Mesothelial cell of epicardium (in vitro differentiated cells): ENCODE measurements around the gene ZNF132. TPM values are rescaled to one million over a fixed set of nuclear protein-coding genes. Genes with fewer than 3 reads are reported as not detected.

Source experiments
- DNase-seq, 2 experiments: peaks; one replicate each; pipeline ENCODE4 v3.0.0; 2021; ENCODE audit warnings: low spot score in 2 of 2; ENCODE audit not compliant: unreplicated experiment in 2 of 2
- H3K27ac Mint-ChIP-seq: 2 replicates; pipeline ENCODE4 v1.8.0; 2021; ENCODE audit warnings: mixed read lengths
- H3K27me3 Mint-ChIP-seq: 2 replicates; pipeline ENCODE4 v1.8.0; 2021; ENCODE audit warnings: low read depth, mixed read lengths
- H3K36me3 Mint-ChIP-seq: 2 replicates; pipeline ENCODE4 v1.8.0; 2021; ENCODE audit warnings: mixed read lengths
- H3K4me1 Mint-ChIP-seq: 2 replicates; pipeline ENCODE4 v1.8.0; 2021; ENCODE audit warnings: mixed read lengths
- H3K4me3 Mint-ChIP-seq: 2 replicates; pipeline ENCODE4 v1.8.0; 2021; ENCODE audit warnings: mild to moderate bottlenecking, moderate library complexity, mixed read lengths
- H3K9me3 Mint-ChIP-seq: 2 replicates; pipeline ENCODE4 v1.8.0; 2021; ENCODE audit warnings: mixed read lengths
- total RNA-seq: library from RNA; stranded (reverse); gene quantifications from 3 replicates; pipeline ENCODE4 v1.2.1, GENCODE V29; 2021
- TF ChIP-seq, protein P1 (sequence below): fragments of 200-600 bp; sonication (generic); IDR thresholded peaks from one replicate; pipeline ENCODE4 v1.5.0; 2021; ENCODE audit warnings: antibody characterized with exemption; ENCODE audit not compliant: unreplicated experiment

The ZNF132 gene
- total RNA-seq, 1 donor from 2014 or later: 4.4 TPM

DNA sequence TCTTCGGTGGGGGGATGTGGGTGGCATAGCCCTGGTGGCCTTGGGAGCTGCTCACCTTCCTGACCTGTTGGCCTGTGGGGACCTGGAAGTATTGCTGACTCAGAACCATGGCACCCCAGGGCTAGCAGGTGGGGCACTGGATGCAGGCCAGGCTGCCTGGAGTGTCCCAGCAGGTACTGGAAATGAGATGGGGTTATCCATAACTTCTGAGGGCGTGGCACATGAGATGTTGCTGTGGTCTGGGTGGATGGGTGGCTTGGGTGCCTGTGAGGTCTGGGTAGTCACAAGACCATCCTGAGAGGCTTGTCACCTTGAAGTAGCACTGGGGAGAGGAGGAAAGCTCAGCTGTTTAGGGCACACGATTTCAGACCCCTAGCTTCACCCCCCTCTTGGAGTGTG lies 45.1 kb downstream of the ZNF132 start:
- TF ChIP-seq, protein P1, sequence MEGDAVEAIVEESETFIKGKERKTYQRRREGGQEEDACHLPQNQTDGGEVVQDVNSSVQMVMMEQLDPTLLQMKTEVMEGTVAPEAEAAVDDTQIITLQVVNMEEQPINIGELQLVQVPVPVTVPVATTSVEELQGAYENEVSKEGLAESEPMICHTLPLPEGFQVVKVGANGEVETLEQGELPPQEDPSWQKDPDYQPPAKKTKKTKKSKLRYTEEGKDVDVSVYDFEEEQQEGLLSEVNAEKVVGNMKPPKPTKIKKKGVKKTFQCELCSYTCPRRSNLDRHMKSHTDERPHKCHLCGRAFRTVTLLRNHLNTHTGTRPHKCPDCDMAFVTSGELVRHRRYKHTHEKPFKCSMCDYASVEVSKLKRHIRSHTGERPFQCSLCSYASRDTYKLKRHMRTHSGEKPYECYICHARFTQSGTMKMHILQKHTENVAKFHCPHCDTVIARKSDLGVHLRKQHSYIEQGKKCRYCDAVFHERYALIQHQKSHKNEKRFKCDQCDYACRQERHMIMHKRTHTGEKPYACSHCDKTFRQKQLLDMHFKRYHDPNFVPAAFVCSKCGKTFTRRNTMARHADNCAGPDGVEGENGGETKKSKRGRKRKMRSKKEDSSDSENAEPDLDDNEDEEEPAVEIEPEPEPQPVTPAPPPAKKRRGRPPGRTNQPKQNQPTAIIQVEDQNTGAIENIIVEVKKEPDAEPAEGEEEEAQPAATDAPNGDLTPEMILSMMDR: no peak
- peaks cover 3% of the 10 kb centered on the region for H3K4me1 Mint-ChIP-seq
- peaks cover 20% of the 10 kb centered on the region for H3K27me3 Mint-ChIP-seq
- H3K36me3 Mint-ChIP-seq: peaks cover 19% of the 10 kb centered on the region
- H3K4me3 Mint-ChIP-seq: no peak overlapping the region
- no peak overlapping the region for H3K27ac Mint-ChIP-seq
- no peak for DNase-seq
- H3K9me3 Mint-ChIP-seq: no peaks in the 10 kb centered on the region

DNA sequence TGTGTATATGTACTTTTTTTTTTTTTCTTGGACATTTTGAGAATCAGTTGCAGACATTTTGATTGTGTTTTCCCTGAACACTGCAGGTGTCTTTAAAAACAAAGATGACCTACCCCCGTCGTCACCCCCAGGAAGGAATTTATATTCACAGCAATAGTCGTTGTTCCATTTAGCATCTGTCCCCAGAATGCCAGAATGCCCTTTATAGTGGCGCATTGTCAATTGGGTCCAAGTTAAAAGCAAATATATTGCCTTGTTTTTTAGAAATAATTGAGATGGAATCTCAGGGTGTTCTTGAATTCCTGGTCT lies 46.3 kb downstream of the ZNF132 start:
- H3K27ac Mint-ChIP-seq: no peak overlapping the region
- no peak overlapping the region for H3K4me3 Mint-ChIP-seq
- TF ChIP-seq, protein P1: no peak
- H3K27me3 Mint-ChIP-seq: peaks cover 20% of the 10 kb centered on the region
- H3K9me3 Mint-ChIP-seq: no peaks in the 10 kb centered on the region
- H3K4me1 Mint-ChIP-seq: peaks cover 9% of the 10 kb centered on the region
- peaks cover 25% of the 10 kb centered on the region for H3K36me3 Mint-ChIP-seq
- no peak for DNase-seq

DNA sequence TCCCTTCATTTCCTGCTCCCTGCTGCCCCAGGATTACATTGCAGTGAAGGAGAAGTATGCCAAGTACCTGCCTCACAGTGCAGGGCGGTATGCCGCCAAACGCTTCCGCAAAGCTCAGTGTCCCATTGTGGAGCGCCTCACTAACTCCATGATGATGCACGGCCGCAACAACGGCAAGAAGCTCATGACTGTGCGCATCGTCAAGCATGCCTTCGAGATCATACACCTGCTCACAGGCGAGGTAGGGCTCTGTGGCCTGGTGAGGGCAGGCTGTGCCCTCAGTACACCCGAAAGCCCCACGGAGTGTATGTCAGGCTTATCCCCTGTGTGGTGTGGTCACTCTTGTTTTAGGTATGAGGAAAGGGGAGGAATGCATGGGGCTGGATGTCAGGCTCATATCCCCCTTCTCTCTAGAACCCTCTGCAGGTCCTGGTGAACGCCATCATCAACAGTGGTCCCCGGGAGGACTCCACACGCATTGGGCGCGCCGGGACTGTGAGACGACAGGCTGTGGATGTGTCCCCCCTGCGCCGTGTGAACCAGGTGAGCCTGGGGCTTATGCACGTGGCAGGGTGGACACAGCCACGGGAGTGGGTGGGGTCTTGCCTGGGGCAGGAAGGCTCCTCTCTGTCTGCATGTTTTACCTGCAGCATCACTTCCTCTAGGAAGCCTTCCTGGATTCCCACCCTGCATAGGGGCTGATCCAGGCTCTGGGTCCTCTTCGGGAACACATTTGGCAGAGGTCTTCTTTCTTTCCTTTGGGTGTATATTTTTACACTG lies 46.8 kb downstream of the ZNF132 start:
- TF ChIP-seq, protein P1: no peak
- Mint-ChIP-seq H3K4me1 (peaks cover 12% of the 10 kb centered on the region), H3K9me3 (no peaks in the 10 kb centered on the region), H3K36me3 (peaks cover 25% of the 10 kb centered on the region), H3K4me3 (no peak overlapping the region), H3K27me3 (peaks cover 20% of the 10 kb centered on the region), H3K27ac (no peak overlapping the region)
- DNase-seq: no peak

DNA sequence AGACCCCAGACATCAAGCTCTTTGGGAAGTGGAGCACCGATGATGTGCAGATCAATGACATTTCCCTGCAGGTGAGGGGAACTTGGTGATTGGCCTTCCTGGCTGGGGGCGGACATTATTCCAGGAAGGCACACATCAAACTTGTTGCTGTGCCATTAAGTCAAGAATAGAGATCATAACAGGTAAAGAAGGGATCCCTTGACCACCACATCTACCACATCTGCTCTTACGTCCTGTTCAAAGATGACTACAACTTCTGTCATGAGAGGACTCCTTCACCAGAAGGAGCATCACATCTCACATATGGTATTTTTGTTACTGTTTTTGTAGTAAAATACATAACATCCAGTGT lies 51.8 kb downstream of the ZNF132 start:
- H3K27ac Mint-ChIP-seq: peak overlapping the region; percentile 98
- H3K9me3 Mint-ChIP-seq: no peaks in the 10 kb centered on the region
- peak overlapping the region; percentile 96 for H3K4me3 Mint-ChIP-seq
- H3K36me3 Mint-ChIP-seq: peaks cover 14% of the 10 kb centered on the region
- TF ChIP-seq, protein P1: no peak
- no peaks in the 10 kb centered on the region for H3K27me3 Mint-ChIP-seq
- DNase-seq: no peak
- peaks cover 24% of the 10 kb centered on the region for H3K4me1 Mint-ChIP-seq

DNA sequence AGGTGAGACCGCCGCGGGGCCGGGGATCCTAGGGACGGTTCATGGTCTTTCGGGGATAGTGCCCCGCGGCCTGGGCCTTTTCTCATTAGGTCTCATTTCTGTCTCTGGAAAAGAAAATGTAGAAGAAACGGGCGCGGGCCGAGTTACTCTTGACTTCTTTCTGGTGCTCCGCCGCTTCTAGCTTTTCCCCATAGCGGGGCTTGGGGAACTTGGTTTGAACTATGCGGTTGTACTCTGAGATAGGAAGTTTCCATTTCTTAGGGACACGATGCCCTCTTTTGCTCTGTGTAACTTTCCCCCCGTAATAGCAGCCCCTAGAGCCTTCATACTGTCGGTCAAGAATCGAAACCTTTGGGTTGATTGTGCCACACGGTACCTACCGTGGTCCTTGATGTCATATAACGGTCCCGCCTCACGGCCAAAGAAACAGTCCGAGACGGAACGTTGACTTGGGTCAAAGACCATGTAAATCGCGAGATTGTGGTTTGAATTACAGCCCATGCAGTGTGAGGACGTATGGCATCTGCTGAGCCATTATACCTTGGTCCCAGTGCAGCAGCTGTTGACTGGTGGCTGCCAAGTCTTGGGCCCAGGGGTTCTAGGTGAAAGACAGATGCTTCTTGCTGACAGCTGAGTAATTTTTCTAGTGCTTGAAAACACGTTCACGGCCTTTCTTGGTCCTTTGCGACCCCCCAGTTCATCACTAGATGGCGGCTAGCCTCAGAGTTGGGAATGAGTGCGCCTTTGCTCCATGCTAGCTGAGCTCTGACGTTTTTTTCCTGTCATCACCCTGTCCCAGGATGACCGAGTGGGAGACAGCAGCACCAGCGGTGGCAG lies 52.4 kb downstream of the ZNF132 start:
- Mint-ChIP-seq H3K27me3 (no peaks in the 10 kb centered on the region), H3K4me3 (peak overlapping the region; percentile 96), H3K4me1 (peaks cover 24% of the 10 kb centered on the region), H3K36me3 (peaks cover 14% of the 10 kb centered on the region), H3K27ac (peak overlapping the region; percentile 98), H3K9me3 (no peaks in the 10 kb centered on the region)
- TF ChIP-seq, protein P1: no peak
- no peak for DNase-seq
